HUES64 (cell line): ENCODE data around the gene CERK.

Source experiments
- H3K27ac ChIP-seq: 2 replicates; pipeline ENCODE4 v1.7.0; 2013; ENCODE audit warnings: low read depth, low read length, inconsistent platforms
- H3K27me3 ChIP-seq: 2 replicates; pipeline ENCODE4 v1.6.1; 2013; ENCODE audit warnings: mild to moderate bottlenecking, low read length; ENCODE audit not compliant: insufficient read depth
- H3K36me3 ChIP-seq: 2 replicates; pipeline ENCODE4 v1.6.1; 2013; ENCODE audit warnings: mild to moderate bottlenecking, low read length; ENCODE audit not compliant: insufficient read depth
- H3K4me1 ChIP-seq: 2 replicates; pipeline ENCODE4 v1.6.1; 2013; ENCODE audit warnings: mild to moderate bottlenecking, low read length, moderate library complexity; ENCODE audit not compliant: insufficient read depth
- H3K4me3 ChIP-seq: 2 replicates; pipeline ENCODE4 v1.5.1; 2013; ENCODE audit warnings: mild to moderate bottlenecking, low read length, moderate library complexity
- H3K9ac ChIP-seq: 2 replicates; pipeline ENCODE4 v1.6.1; 2013; ENCODE audit warnings: mild to moderate bottlenecking, low read depth, low read length
- H3K9me3 ChIP-seq: 2 replicates; pipeline ENCODE4 v1.6.1; 2013; ENCODE audit warnings: low read depth, low read length; ENCODE audit not compliant: insufficient read depth
- WGBS: fragments of 150-250, 120-280 bp; methylation state at CpG from one replicate; pipeline ENCODE4 v1.1.7; 2013; ENCODE audit warnings: missing lambda C conversion rate; 5-methylcytosine and 5-hydroxymethylcytosine counted together

The CERK gene

GRCh38 chr22:46774980-46775849 lies 37.2 kb upstream of the CERK start:
- H3K4me3 ChIP-seq, result no peak overlapping the region
- H3K27me3 ChIP-seq, result no peaks in the 10 kb centered on the region
- H3K36me3 ChIP-seq, result no peaks in the 10 kb centered on the region
- no peaks in the 10 kb centered on the region for H3K9me3 ChIP-seq
- WGBS, result 86% methylated on average over 20 of the region's 20 CpGs
- H3K4me1 ChIP-seq, result peaks cover 21% of the 10 kb centered on the region
- H3K27ac ChIP-seq, result peak overlapping the region; percentile 80
- H3K9ac ChIP-seq, result peak overlapping the region; percentile 44; the same call in 1 of the 2 replicates

GRCh38 chr22:46774253-46774979 lies 36.4 kb upstream of the CERK start:
- Histone ChIP-seq H3K9me3 (no peaks in the 10 kb centered on the region), H3K4me1 (peaks cover 21% of the 10 kb centered on the region), H3K4me3 (no peak overlapping the region), H3K27me3 (no peaks in the 10 kb centered on the region), H3K36me3 (no peaks in the 10 kb centered on the region), H3K27ac (peak overlapping the region; percentile 80), H3K9ac (peak overlapping the region; percentile 60)
- WGBS, result 78% methylated on average over 24 of the region's 24 CpGs

- Histone ChIP-seq H3K9me3 (no peaks in the 10 kb centered on the region), H3K4me1 (peaks cover 21% of the 10 kb centered on the region), H3K9ac (no peak overlapping the region), H3K4me3 (no peak overlapping the region), H3K36me3 (no peaks in the 10 kb centered on the region), H3K27ac (peak overlapping the region; percentile 21; the same call in 1 of the 2 replicates), H3K27me3 (no peaks in the 10 kb centered on the region)
- 91% methylated on average over 10 of the region's 10 CpGs for WGBS
Measured at GRCh38 chr22:46773076-46773475, 35.0 kb upstream of the CERK start.

GRCh38 chr22:46770726-46771125 lies 32.7 kb upstream of the CERK start:
- Histone ChIP-seq H3K9ac (no peak overlapping the region), H3K27me3 (no peaks in the 10 kb centered on the region), H3K4me1 (peaks cover 18% of the 10 kb centered on the region), H3K27ac (no peak overlapping the region), H3K9me3 (no peaks in the 10 kb centered on the region), H3K4me3 (no peak overlapping the region), H3K36me3 (no peaks in the 10 kb centered on the region)
- WGBS, result 95% methylated on average over 7 of the region's 9 CpGs

GRCh38 chr22:46770151-46770641 lies 32.1 kb upstream of the CERK start:
- H3K9ac ChIP-seq, result no peak overlapping the region
- WGBS, result 93% methylated on average over 14 of the region's 14 CpGs
- H3K4me1 ChIP-seq, result peaks cover 13% of the 10 kb centered on the region
- no peaks in the 10 kb centered on the region for H3K9me3 ChIP-seq
- H3K36me3 ChIP-seq, result no peaks in the 10 kb centered on the region
- H3K4me3 ChIP-seq, result no peak overlapping the region
- no peaks in the 10 kb centered on the region for H3K27me3 ChIP-seq
- H3K27ac ChIP-seq, result no peak overlapping the region

GRCh38 chr22:46769706-46770105 lies 31.7 kb upstream of the CERK start:
- H3K4me3 ChIP-seq, result no peak overlapping the region
- no peaks in the 10 kb centered on the region for H3K27me3 ChIP-seq
- no peaks in the 10 kb centered on the region for H3K9me3 ChIP-seq
- H3K36me3 ChIP-seq, result peaks cover 3% of the 10 kb centered on the region; the same call in 1 of the 2 replicates
- H3K27ac ChIP-seq, result no peak overlapping the region
- H3K4me1 ChIP-seq, result peaks cover 8% of the 10 kb centered on the region
- WGBS, result 92% methylated on average over 6 of the region's 6 CpGs
- H3K9ac ChIP-seq, result no peak overlapping the region

- no peak overlapping the region for H3K27ac ChIP-seq
Measured at GRCh38 chr22:46769191-46769675, 31.2 kb upstream of the CERK start.

GRCh38 chr22:46767249-46767985 lies 29.4 kb upstream of the CERK start:
- 95% methylated on average over 11 of the region's 11 CpGs for WGBS
- no peak overlapping the region for H3K4me3 ChIP-seq
- H3K27me3 ChIP-seq, result no peaks in the 10 kb centered on the region
- H3K36me3 ChIP-seq, result peaks cover 3% of the 10 kb centered on the region; the same call in 1 of the 2 replicates
- H3K4me1 ChIP-seq, result peaks cover 3% of the 10 kb centered on the region; the same call in 1 of the 2 replicates
- no peak overlapping the region for H3K27ac ChIP-seq
- no peaks in the 10 kb centered on the region for H3K9me3 ChIP-seq
- H3K9ac ChIP-seq, result no peak overlapping the region

More at GRCh38 chr22:46769191-46769675, 31.2 kb upstream of the CERK start:
- no peaks in the 10 kb centered on the region for H3K9me3 ChIP-seq
- 93% methylated on average over 17 of the region's 17 CpGs for WGBS
- H3K27me3 ChIP-seq, result no peaks in the 10 kb centered on the region
- peaks cover 3% of the 10 kb centered on the region for H3K4me1 ChIP-seq
- H3K9ac ChIP-seq, result no peak overlapping the region; the same call in 1 of the 2 replicates
- H3K36me3 ChIP-seq, result peaks cover 3% of the 10 kb centered on the region; the same call in 1 of the 2 replicates
- no peak overlapping the region for H3K4me3 ChIP-seq

- Histone ChIP-seq H3K27ac (no peak overlapping the region), H3K36me3 (peaks cover 3% of the 10 kb centered on the region; the same call in 1 of the 2 replicates), H3K9me3 (no peaks in the 10 kb centered on the region), H3K4me1 (peaks cover 3% of the 10 kb centered on the region; the same call in 1 of the 2 replicates), H3K27me3 (no peaks in the 10 kb centered on the region), H3K9ac (no peak overlapping the region), H3K4me3 (no peak overlapping the region)
- 95% methylated on average over 8 of the region's 8 CpGs for WGBS
Measured at GRCh38 chr22:46766611-46767010, 28.6 kb upstream of the CERK start.

- no peak overlapping the region for H3K4me3 ChIP-seq
- WGBS, result 91% methylated on average over 6 of the region's 6 CpGs
Measured at GRCh38 chr22:46764779-46765485, 26.9 kb upstream of the CERK start.

More at GRCh38 chr22:46764779-46765485, 26.9 kb upstream of the CERK start:
- H3K9me3 ChIP-seq, result no peaks in the 10 kb centered on the region
- no peak overlapping the region for H3K27ac ChIP-seq
- H3K4me1 ChIP-seq, result peaks cover 3% of the 10 kb centered on the region; the same call in 1 of the 2 replicates
- H3K36me3 ChIP-seq, result peaks cover 16% of the 10 kb centered on the region
- H3K27me3 ChIP-seq, result no peaks in the 10 kb centered on the region
- H3K9ac ChIP-seq, result no peak overlapping the region
